ENCODE measurements around the gene GNPTG.
A peak's percentile ranks its signal among the peaks of the same experiment; 100 is the strongest.

Gene GNPTG

GRCh38 chr16:1348926-1349325, 2.8 kb upstream of the GNPTG start:
- no peak for DNase-seq

- no peak for DNase-seq
Measured at GRCh38 chr16:1349351-1349750, 2.4 kb upstream of the GNPTG start.

- no peak for DNase-seq
Measured at GRCh38 chr16:1349951-1350350, 1.8 kb upstream of the GNPTG start.

GRCh38 chr16:1350691-1351090, 1.0 kb upstream of the GNPTG start:
- no peak for DNase-seq

GRCh38 chr16:1351215-1351581, 533 bp upstream of the GNPTG start:
- DNase-seq, result no peak

GRCh38 chr16:1354815-1355540, 3.2 kb downstream of the GNPTG start:
- DNase-seq, result no peak

- DNase-seq, result no peak
Measured at GRCh38 chr16:1355591-1355990, 3.9 kb downstream of the GNPTG start.

- DNase-seq, result no peak
Measured at GRCh38 chr16:1356061-1356900, 4.5 kb downstream of the GNPTG start.

GRCh38 chr16:1357906-1358566, 6.3 kb downstream of the GNPTG start:
- no peak for DNase-seq

- DNase-seq, result no peak
Measured at GRCh38 chr16:1361685-1362360, 10.1 kb downstream of the GNPTG start.

- no peak for DNase-seq
Measured at GRCh38 chr16:1362807-1363206, 11.1 kb downstream of the GNPTG start.

- DNase-seq, result peak; percentile 73
Measured at GRCh38 chr16:1363501-1364041, 11.8 kb downstream of the GNPTG start.

- no peak for DNase-seq
Measured at GRCh38 chr16:1364510-1364909, 12.8 kb downstream of the GNPTG start.

- no peak for DNase-seq
Measured at GRCh38 chr16:1366060-1366711, 14.5 kb downstream of the GNPTG start.

GRCh38 chr16:1366712-1367299, 15.1 kb downstream of the GNPTG start:
- DNase-seq, result no peak

- no peak for DNase-seq
Measured at GRCh38 chr16:1367486-1368174, 15.9 kb downstream of the GNPTG start.

GRCh38 chr16:1371054-1371978, 19.6 kb downstream of the GNPTG start:
- DNase-seq, result no peak

GRCh38 chr16:1372292-1372950, 20.7 kb downstream of the GNPTG start:
- DNase-seq, result no peak

GRCh38 chr16:1374418-1375297, 22.9 kb downstream of the GNPTG start:
- no peak for DNase-seq

Data from CD4-positive, alpha-beta T cell treated with Interleukin-12 subunit alpha and Interleukin-12 subunit beta, for 1 hour (primary cell).